ENCODE data around the gene ADGRV1.

DNA sequence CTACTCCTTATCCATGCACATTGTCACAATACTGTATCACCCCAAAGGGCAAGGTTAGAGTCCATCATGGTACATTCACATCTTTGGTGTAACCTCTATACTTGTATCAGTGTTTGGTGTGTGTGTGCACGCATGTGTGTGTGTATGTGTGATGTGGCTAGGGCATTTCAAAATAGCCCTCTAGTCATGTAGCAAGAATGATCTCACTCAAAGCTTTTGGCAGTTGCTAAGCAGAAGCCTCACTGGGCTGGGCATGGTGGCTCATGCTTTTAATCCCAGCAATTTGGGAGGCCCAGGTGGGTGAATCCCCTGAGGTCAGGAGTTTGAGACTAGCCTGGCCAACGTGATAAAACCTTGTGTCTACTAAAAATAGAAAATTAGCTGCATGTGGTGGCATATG is 245.3 kb downstream of the ADGRV1 start:
- TF ChIP-seq, protein P1, sequence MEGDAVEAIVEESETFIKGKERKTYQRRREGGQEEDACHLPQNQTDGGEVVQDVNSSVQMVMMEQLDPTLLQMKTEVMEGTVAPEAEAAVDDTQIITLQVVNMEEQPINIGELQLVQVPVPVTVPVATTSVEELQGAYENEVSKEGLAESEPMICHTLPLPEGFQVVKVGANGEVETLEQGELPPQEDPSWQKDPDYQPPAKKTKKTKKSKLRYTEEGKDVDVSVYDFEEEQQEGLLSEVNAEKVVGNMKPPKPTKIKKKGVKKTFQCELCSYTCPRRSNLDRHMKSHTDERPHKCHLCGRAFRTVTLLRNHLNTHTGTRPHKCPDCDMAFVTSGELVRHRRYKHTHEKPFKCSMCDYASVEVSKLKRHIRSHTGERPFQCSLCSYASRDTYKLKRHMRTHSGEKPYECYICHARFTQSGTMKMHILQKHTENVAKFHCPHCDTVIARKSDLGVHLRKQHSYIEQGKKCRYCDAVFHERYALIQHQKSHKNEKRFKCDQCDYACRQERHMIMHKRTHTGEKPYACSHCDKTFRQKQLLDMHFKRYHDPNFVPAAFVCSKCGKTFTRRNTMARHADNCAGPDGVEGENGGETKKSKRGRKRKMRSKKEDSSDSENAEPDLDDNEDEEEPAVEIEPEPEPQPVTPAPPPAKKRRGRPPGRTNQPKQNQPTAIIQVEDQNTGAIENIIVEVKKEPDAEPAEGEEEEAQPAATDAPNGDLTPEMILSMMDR (IDR thresholded peaks at IDR 0.05; ENCODE audit: extremely low read depth in 1 of 2, insufficient read depth in 1 of 2, low read depth in 1 of 2, low read length in 2 of 2) = no peak
- TF ChIP-seq POLR2A (IDR thresholded peaks at IDR 0.05; ENCODE audit: low read depth, low read length) (no peak), POLR2AphosphoS5 (IDR thresholded peaks at IDR 0.05; ENCODE audit: insufficient read depth, low read depth, low read length) (no peak), EZH2 (IDR thresholded peaks at IDR 0.05; ENCODE audit: borderline replicate concordance, low read depth, low read length, severe bottlenecking) (no peak), FOS (IDR thresholded peaks at IDR 0.05; ENCODE audit: borderline replicate concordance, insufficient read depth, low read length) (no peak), MYC (IDR thresholded peaks at IDR 0.05; ENCODE audit: low read depth, low read length) (no peak), GATA2 (IDR thresholded peaks at IDR 0.05; ENCODE audit: insufficient read depth, insufficient read length, low read depth, low read length) (no peak)
